Astrocyte (in vitro differentiated cells and primary cell): Measurements from ENCODE around the gene DACT2. TPM values are rescaled to one million over a fixed set of nuclear protein-coding genes. Genes with fewer than 3 reads are reported as not detected.

Experiments
- DNase-seq: peaks from one replicate; pipeline ENCODE4 v3.0.0-alpha.2; 2010; ENCODE audit warnings: low read depth
- FAIRE-seq: peaks from 2 replicates; lab custom pipeline; 2011; peaks lifted over from hg19 to GRCh38; lab: Jason Lieb, UNC
- H2AFZ ChIP-seq: 2 replicates; pipeline ENCODE4 v1.6.0; 2012; ENCODE audit warnings: low read depth, low read length, inconsistent platforms
- H3K27ac ChIP-seq: 2 replicates; pipeline ENCODE4 v1.5.1; 2011; ENCODE audit warnings: low read depth, low read length, inconsistent platforms
- H3K27me3 ChIP-seq: 2 replicates; pipeline ENCODE4 v1.6.0; 2011; ENCODE audit warnings: low read length, inconsistent platforms; ENCODE audit not compliant: insufficient read depth
- H3K36me3 ChIP-seq: 2 replicates; pipeline ENCODE4 v1.5.1; 2011; ENCODE audit warnings: low read length, inconsistent platforms; ENCODE audit not compliant: insufficient read depth
- H3K4me1 ChIP-seq: 2 replicates; pipeline ENCODE4 v1.5.1; 2011; ENCODE audit warnings: low read length, inconsistent platforms; ENCODE audit not compliant: insufficient read depth
- H3K4me2 ChIP-seq: 2 replicates; pipeline ENCODE4 v1.6.0; 2012; ENCODE audit warnings: low read length, inconsistent platforms
- H3K4me3 ChIP-seq: 2 replicates; pipeline ENCODE4 v1.5.1; 2011; ENCODE audit warnings: low read depth, mild to moderate bottlenecking, low read length, inconsistent platforms; ENCODE audit not compliant: insufficient read depth
- H3K79me2 ChIP-seq: 2 replicates; pipeline ENCODE4 v1.6.0; 2012; ENCODE audit warnings: mild to moderate bottlenecking, low read length, inconsistent platforms; ENCODE audit not compliant: insufficient read depth
- H3K9ac ChIP-seq: 2 replicates; pipeline ENCODE4 v1.6.0; 2012; ENCODE audit warnings: mild to moderate bottlenecking, low read length, inconsistent platforms
- H3K9me3 ChIP-seq: 2 replicates; pipeline ENCODE4 v1.5.1; 2012; ENCODE audit warnings: low read depth, mild to moderate bottlenecking, low read length, inconsistent platforms; ENCODE audit not compliant: insufficient read depth
- H4K20me1 ChIP-seq: 2 replicates; pipeline ENCODE4 v1.6.0; 2012; ENCODE audit warnings: low read length, inconsistent platforms; ENCODE audit not compliant: insufficient read depth
- H3K27ac Mint-ChIP-seq: one replicate; pipeline ENCODE4 v1.8.0; 2021; ENCODE audit warnings: mild to moderate bottlenecking, mixed read lengths; ENCODE audit not compliant: unreplicated experiment
- H3K27me3 Mint-ChIP-seq: one replicate; pipeline ENCODE4 v1.8.0; 2021; ENCODE audit warnings: low read depth, mixed read lengths; ENCODE audit not compliant: unreplicated experiment
- H3K36me3 Mint-ChIP-seq: one replicate; pipeline ENCODE4 v1.8.0; 2021; ENCODE audit warnings: low read depth, mixed read lengths; ENCODE audit not compliant: unreplicated experiment
- H3K4me1 Mint-ChIP-seq: one replicate; pipeline ENCODE4 v1.8.0; 2021; ENCODE audit warnings: low read depth, mixed read lengths; ENCODE audit not compliant: unreplicated experiment
- H3K4me3 Mint-ChIP-seq: one replicate; pipeline ENCODE4 v1.8.0; 2021; ENCODE audit warnings: mild to moderate bottlenecking, moderate library complexity, mixed read lengths; ENCODE audit not compliant: unreplicated experiment
- H3K9me3 Mint-ChIP-seq: one replicate; pipeline ENCODE4 v1.8.0; 2021; ENCODE audit warnings: mild to moderate bottlenecking, mixed read lengths; ENCODE audit not compliant: unreplicated experiment
- EZH2 ChIP-seq: IDR thresholded peaks from 2 replicates; pipeline ENCODE4 v1.6.1; 2012; ENCODE audit warnings: mild to moderate bottlenecking, low read length, inconsistent platforms; ENCODE audit not compliant: insufficient read depth
- total RNA-seq: library from RNA; stranded (reverse); gene quantifications from 2 replicates; pipeline ENCODE4 v1.2.1, GENCODE V29; 2021
- TF ChIP-seq, protein P1 (sequence below): IDR thresholded peaks from 2 replicates; pipeline ENCODE4 v1.5.1; 2011; ENCODE audit warnings: low read depth, mild to moderate bottlenecking, inconsistent platforms, low read length, moderate library complexity; ENCODE audit not compliant: insufficient read depth

Gene DACT2
- total RNA-seq, 1 donor from 2014 or later: 0.20 TPM

DNA sequence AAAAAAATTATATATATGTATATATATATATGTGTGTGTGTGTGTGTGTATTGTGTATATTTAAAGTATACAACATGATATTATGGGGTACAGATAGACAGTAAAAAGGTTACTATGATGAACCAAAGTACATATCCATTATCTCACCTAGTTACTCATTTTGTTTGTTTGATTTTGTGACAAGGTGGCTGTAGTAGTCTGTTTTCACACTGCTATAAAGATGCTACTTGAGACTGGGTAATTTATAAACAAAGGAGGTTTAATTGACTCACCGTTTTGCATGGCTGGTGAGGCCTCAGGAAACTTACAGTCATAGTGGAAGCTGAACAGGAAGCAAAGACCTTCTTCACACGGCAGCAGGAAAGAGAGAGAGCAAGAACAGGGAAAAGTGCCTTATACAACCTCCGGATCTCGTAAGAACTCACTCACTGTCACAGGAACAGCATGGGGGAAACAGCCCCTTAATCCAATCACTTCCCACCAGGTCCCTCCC lies 30.2 kb upstream of the DACT2 start:
- no peaks in the 10 kb centered on the region for H4K20me1 ChIP-seq
- H3K79me2 ChIP-seq: no peaks in the 10 kb centered on the region
- no peaks in the 10 kb centered on the region for H3K27me3 ChIP-seq
- no peaks in the 10 kb centered on the region for H3K9me3 ChIP-seq
- H3K36me3 ChIP-seq: no peaks in the 10 kb centered on the region
- no peak overlapping the region for H3K4me3 ChIP-seq
- H3K4me1 ChIP-seq: no peaks in the 10 kb centered on the region
- no peak overlapping the region for H2AFZ ChIP-seq
- Mint-ChIP-seq H3K9me3 (peaks cover 5% of the 10 kb centered on the region), H3K4me1 (no peaks in the 10 kb centered on the region), H3K4me3 (no peak overlapping the region), H3K27me3 (peaks cover 39% of the 10 kb centered on the region), H3K27ac (no peak overlapping the region), H3K36me3 (no peaks in the 10 kb centered on the region)
- TF ChIP-seq, protein P1, sequence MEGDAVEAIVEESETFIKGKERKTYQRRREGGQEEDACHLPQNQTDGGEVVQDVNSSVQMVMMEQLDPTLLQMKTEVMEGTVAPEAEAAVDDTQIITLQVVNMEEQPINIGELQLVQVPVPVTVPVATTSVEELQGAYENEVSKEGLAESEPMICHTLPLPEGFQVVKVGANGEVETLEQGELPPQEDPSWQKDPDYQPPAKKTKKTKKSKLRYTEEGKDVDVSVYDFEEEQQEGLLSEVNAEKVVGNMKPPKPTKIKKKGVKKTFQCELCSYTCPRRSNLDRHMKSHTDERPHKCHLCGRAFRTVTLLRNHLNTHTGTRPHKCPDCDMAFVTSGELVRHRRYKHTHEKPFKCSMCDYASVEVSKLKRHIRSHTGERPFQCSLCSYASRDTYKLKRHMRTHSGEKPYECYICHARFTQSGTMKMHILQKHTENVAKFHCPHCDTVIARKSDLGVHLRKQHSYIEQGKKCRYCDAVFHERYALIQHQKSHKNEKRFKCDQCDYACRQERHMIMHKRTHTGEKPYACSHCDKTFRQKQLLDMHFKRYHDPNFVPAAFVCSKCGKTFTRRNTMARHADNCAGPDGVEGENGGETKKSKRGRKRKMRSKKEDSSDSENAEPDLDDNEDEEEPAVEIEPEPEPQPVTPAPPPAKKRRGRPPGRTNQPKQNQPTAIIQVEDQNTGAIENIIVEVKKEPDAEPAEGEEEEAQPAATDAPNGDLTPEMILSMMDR: no peak
- no peak for TF ChIP-seq EZH2
- DNase-seq (no peak), FAIRE-seq (no peak)
- H3K9ac ChIP-seq: no peak overlapping the region
- no peak overlapping the region for H3K27ac ChIP-seq
- no peak overlapping the region for H3K4me2 ChIP-seq

- no peaks in the 10 kb centered on the region for H3K36me3 ChIP-seq
- no peak overlapping the region for H3K4me2 ChIP-seq
- no peak overlapping the region for H2AFZ ChIP-seq
- H3K27ac ChIP-seq: no peak overlapping the region
- no peak for DNase-seq
- no peak overlapping the region for H3K27ac Mint-ChIP-seq
- no peaks in the 10 kb centered on the region for H3K27me3 ChIP-seq
- no peak overlapping the region for H3K4me3 ChIP-seq
- TF ChIP-seq EZH2: no peak
- TF ChIP-seq, protein P1: no peak
- H4K20me1 ChIP-seq: no peaks in the 10 kb centered on the region
- FAIRE-seq: no peak
- no peak overlapping the region for H3K4me3 Mint-ChIP-seq
- H3K4me1 ChIP-seq: no peaks in the 10 kb centered on the region
- peaks cover 5% of the 10 kb centered on the region for H3K9me3 Mint-ChIP-seq
- H3K4me1 Mint-ChIP-seq: no peaks in the 10 kb centered on the region
- H3K36me3 Mint-ChIP-seq: no peaks in the 10 kb centered on the region
- peaks cover 50% of the 10 kb centered on the region for H3K27me3 Mint-ChIP-seq
- no peak overlapping the region for H3K9ac ChIP-seq
- H3K9me3 ChIP-seq: peaks cover 3% of the 10 kb centered on the region
- H3K79me2 ChIP-seq: no peaks in the 10 kb centered on the region
Observed at GRCh38 chr6:168348186-168348585, 28.6 kb upstream of the DACT2 start.

- Mint-ChIP-seq H3K27me3 (peaks cover 51% of the 10 kb centered on the region), H3K4me1 (no peaks in the 10 kb centered on the region), H3K9me3 (peaks cover 5% of the 10 kb centered on the region), H3K4me3 (no peak overlapping the region), H3K36me3 (no peaks in the 10 kb centered on the region), H3K27ac (no peak overlapping the region)
- H3K4me1 ChIP-seq: no peaks in the 10 kb centered on the region
- H3K9me3 ChIP-seq: peaks cover 5% of the 10 kb centered on the region
- no peak overlapping the region for H3K27ac ChIP-seq
- no peak overlapping the region for H2AFZ ChIP-seq
- H4K20me1 ChIP-seq: no peaks in the 10 kb centered on the region
- H3K4me2 ChIP-seq: no peak overlapping the region
- H3K79me2 ChIP-seq: no peaks in the 10 kb centered on the region
- TF ChIP-seq, protein P1: no peak
- no peak for TF ChIP-seq EZH2
- H3K9ac ChIP-seq: no peak overlapping the region
- FAIRE-seq (no peak), DNase-seq (no peak)
- no peak overlapping the region for H3K4me3 ChIP-seq
- no peaks in the 10 kb centered on the region for H3K27me3 ChIP-seq
- H3K36me3 ChIP-seq: no peaks in the 10 kb centered on the region
Observed at GRCh38 chr6:168347615-168348014, 28.0 kb upstream of the DACT2 start.
